Ovary (tissue), 3 donors: ENCODE measurements around the gene CLDN34.

ENCODE experiments used
- CTCF ChIP-seq, 3 donors: fragments of 450-650 bp in 2 of 3; fragments of 200-600 bp in 1 of 3; IDR thresholded peaks; one replicate each; pipeline versions ENCODE4 v1.5.1 to v1.8.0; 2016 to 2022; ENCODE audit warnings: antibody characterized with exemption in 3 of 3, mild to moderate bottlenecking in 1 of 3
- EP300 ChIP-seq: sonication (generic); formaldehyde crosslinking; IDR thresholded peaks from one replicate; pipeline ENCODE4 v1.6.1; 2017; ENCODE audit warnings: antibody characterized with exemption
- POLR2A ChIP-seq: fragments of 450-650 bp; IDR thresholded peaks from one replicate; pipeline ENCODE4 v1.6.1; 2017; ENCODE audit warnings: antibody characterized with exemption, mild to moderate bottlenecking, moderate library complexity
- donor health status: DM: no; HTN: no; CAD: no.

- TF ChIP-seq CTCF (IDR thresholded peaks at IDR 0.05) (peak; percentile 74 to 95 (median 95)), POLR2A (no peak), EP300 (no peak)
Measured at GRCh38 chrX:9995855-9996339, 28.7 kb downstream of the CLDN34 start.
